ENCODE results near the gene ISYNA1. TPM values are rescaled to one million over a fixed set of nuclear protein-coding genes. Genes with fewer than 3 reads are reported as not detected.

The ISYNA1 gene
- total and polyA plus RNA-seq, 2 of the 8 experiments (the other 6 are each of a cell fraction or from before 2014, with no cell fraction given) = 207 to 264 TPM

DNA sequence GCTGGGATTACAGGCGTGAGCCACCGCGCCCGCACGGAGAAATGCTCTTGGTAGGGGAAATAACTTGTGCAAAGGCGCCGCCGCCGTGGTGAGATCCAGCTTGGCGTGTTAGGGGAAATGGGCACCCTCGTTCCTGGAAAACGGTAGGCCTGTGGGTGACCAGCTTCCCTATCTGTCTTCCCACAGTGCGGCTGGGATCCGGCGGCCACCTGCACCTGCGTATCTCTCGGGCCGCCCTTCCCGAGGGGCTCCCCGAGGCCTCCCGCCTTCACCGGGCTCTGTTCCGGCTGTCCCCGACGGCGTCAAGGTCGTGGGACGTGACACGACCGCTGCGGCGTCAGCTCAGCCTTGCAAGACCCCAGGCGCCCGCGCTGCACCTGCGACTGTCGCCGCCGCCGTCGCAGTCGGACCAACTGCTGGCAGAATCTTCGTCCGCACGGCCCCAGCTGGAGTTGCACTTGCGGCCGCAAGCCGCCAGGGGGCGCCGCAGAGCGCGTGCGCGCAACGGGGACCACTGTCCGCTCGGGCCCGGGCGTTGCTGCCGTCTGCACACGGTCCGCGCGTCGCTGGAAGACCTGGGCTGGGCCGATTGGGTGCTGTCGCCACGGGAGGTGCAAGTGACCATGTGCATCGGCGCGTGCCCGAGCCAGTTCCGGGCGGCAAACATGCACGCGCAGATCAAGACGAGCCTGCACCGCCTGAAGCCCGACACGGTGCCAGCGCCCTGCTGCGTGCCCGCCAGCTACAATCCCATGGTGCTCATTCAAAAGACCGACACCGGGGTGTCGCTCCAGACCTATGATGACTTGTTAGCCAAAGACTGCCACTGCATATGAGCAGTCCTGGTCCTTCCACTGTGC, 49.6 kb downstream of the ISYNA1 start (continued):
- no peak for TF ChIP-seq CTBP2 (IDR thresholded peaks at IDR 0.05; ENCODE audit: borderline replicate concordance, insufficient read depth, insufficient read length, low read length)
- no peak for TF ChIP-seq BCL11A (IDR thresholded peaks at IDR 0.05; ENCODE audit: low read depth in 2 of 2, low read length in 2 of 2)
- TF ChIP-seq TCF12 (IDR thresholded peaks at IDR 0.05; ENCODE audit: low read depth, low read length) = peak; percentile 84; the same call in 1 of the 2 replicates
- no peak for TF ChIP-seq NRF1 (IDR thresholded peaks at IDR 0.05; ENCODE audit: low read depth, low read length)
- TF ChIP-seq CREB1 (IDR thresholded peaks at IDR 0.05) = peak; percentile 72
- no peak for TF ChIP-seq SP2 (IDR thresholded peaks at IDR 0.05; ENCODE audit: low read length)
- TF ChIP-seq CBX8 (IDR thresholded peaks at IDR 0.05; ENCODE audit: borderline replicate concordance, low read depth, low read length) = no peak
- TF ChIP-seq TAF1 (IDR thresholded peaks at IDR 0.05; ENCODE audit: low read depth, low read length) = no peak
- TF ChIP-seq JUND (IDR thresholded peaks at IDR 0.05; ENCODE audit: low read length) = no peak
- no peak for TF ChIP-seq SP4 (IDR thresholded peaks at IDR 0.05; ENCODE audit: low read length)
- no peak for TF ChIP-seq JUN (IDR thresholded peaks at IDR 0.05; ENCODE audit: low read depth, low read length)
- TF ChIP-seq, protein P1, sequence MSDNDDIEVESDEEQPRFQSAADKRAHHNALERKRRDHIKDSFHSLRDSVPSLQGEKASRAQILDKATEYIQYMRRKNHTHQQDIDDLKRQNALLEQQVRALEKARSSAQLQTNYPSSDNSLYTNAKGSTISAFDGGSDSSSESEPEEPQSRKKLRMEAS (IDR thresholded peaks at IDR 0.05) = peak; percentile 93
- TF ChIP-seq CEBPB (IDR thresholded peaks at IDR 0.05; ENCODE audit: low read depth, low read length) = no peak
- TF ChIP-seq TBP (IDR thresholded peaks at IDR 0.05; ENCODE audit: low read depth, low read length) = peak; percentile 22; the same call in 1 of the 2 replicates
- TF ChIP-seq SRF (IDR thresholded peaks at IDR 0.05; ENCODE audit: low read depth, low read length) = no peak
- TF ChIP-seq FOSL1 (IDR thresholded peaks at IDR 0.05; ENCODE audit: insufficient read depth, low read depth, low read length) = no peak
- no peak for TF ChIP-seq PHF8 (conservative IDR thresholded peaks at IDR 0.05; ENCODE audit: low read depth, low read length)
- TF ChIP-seq RAD21 (IDR thresholded peaks at IDR 0.05 in 1 of 2, conservative IDR thresholded peaks at IDR 0.05 in 1 of 2; ENCODE audit: low read depth in 2 of 2, low read length in 2 of 2) = peak; percentile 52 to 73; a peak in 3 of 4 replicates
- TF ChIP-seq ZNF274 (IDR thresholded peaks at IDR 0.05; ENCODE audit: borderline replicate concordance, extremely low read depth, low read length) = no peak
- no peak for TF ChIP-seq GTF2F1 (IDR thresholded peaks at IDR 0.05; ENCODE audit: borderline replicate concordance, low read depth, low read length)
- TF ChIP-seq, protein P2, sequence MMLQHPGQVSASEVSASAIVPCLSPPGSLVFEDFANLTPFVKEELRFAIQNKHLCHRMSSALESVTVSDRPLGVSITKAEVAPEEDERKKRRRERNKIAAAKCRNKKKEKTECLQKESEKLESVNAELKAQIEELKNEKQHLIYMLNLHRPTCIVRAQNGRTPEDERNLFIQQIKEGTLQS (IDR thresholded peaks at IDR 0.05; ENCODE audit: insufficient read depth, low read depth, low read length) = no peak
- no peak for TF ChIP-seq HDAC2 (IDR thresholded peaks at IDR 0.05; ENCODE audit: borderline replicate concordance in 1 of 2, low read depth in 2 of 2, low read length in 2 of 2)
- peak; percentile 56; the same call in 1 of the 2 replicates for TF ChIP-seq YY1 (IDR thresholded peaks at IDR 0.05; ENCODE audit: low read depth, low read length)
- no peak for TF ChIP-seq CHD2 (IDR thresholded peaks at IDR 0.05; ENCODE audit: low read length)
